ENCODE measurements around the gene CCDC174.

CCDC174 gene

GRCh38 chr3:14651440-14652251 is at the start of gene CCDC174:
CCDC174 (plus strand) TSS chr3:14651762; CDS start chr3:14651837, 75 bp downstream.
- H3K9me3 ChIP-seq, result no peaks in the 10 kb centered on the region
- peak; percentile 96 to 98 for DNase-seq
- peak within 1 kb of the TSS; percentile 85 to 94 for H3K27ac ChIP-seq
- H3K4me3 ChIP-seq, result peak within 1 kb of the TSS; percentile 64 to 85
- H3K27me3 ChIP-seq, result no peaks in the 10 kb centered on the region
- intact Hi-C loops (cut with DNase I; ENCODE audit: low total_unique reads), result loop anchor here (10.0 kb wide), 1 partner anchor 387 kb away; no protein-coding TSS in a partner anchor
- TF ChIP-seq, protein P1, sequence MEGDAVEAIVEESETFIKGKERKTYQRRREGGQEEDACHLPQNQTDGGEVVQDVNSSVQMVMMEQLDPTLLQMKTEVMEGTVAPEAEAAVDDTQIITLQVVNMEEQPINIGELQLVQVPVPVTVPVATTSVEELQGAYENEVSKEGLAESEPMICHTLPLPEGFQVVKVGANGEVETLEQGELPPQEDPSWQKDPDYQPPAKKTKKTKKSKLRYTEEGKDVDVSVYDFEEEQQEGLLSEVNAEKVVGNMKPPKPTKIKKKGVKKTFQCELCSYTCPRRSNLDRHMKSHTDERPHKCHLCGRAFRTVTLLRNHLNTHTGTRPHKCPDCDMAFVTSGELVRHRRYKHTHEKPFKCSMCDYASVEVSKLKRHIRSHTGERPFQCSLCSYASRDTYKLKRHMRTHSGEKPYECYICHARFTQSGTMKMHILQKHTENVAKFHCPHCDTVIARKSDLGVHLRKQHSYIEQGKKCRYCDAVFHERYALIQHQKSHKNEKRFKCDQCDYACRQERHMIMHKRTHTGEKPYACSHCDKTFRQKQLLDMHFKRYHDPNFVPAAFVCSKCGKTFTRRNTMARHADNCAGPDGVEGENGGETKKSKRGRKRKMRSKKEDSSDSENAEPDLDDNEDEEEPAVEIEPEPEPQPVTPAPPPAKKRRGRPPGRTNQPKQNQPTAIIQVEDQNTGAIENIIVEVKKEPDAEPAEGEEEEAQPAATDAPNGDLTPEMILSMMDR (IDR thresholded peaks at IDR 0.05), result no peak
- H3K4me1 ChIP-seq, result peaks cover 0 to 28% (median 19%) of the 10 kb centered on the region in 4 donors
- peaks cover 17 to 19% (median 18%) of the 10 kb centered on the region in 3 donors for H3K36me3 ChIP-seq

DNA sequence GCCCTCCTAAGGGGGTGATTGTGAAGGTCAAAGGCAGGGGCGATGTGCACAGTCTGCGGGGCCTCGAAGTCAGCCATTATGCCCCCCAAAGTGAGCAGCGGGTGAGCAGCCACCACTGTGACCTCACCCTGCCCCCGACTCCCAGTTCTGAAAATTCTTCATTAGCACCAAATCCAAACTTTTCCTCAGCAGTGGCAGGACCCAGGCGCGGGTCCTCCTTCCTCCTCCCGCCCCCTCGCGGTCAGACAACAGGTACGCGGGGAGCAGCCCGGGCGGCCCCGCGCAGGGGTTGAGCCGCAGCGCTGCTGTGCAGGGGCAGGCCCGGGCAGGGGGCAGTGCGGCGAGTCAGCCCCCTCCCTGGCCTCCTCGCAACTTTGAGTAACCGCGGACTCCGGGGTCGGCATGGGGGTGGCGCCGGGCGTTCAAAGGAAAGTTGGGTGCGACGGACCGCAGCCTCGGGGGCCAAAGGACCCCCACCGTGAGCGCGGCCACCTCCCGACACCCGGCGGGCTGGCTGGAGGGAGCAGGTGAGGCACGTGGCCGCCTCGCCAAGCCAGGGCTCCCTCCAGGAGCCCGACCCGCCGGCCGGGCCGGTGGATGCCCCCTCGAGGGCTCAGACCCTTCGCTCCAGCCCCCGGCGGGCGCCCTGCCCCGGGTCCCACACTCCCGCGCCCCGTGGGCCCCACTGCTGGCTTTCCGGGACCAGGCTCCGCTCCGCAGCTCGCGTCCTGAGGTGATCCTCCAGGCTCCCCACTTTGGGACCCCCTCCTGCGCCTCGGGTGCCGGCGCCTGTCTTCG is 49.4 kb upstream of the CCDC174 start:
- Histone ChIP-seq H3K4me1 (peaks cover 0 to 11% (median 8%) of the 10 kb centered on the region in 4 donors), H3K36me3 (no peaks in the 10 kb centered on the region), H3K27me3 (peaks cover 0 to 66% of the 10 kb centered on the region in 2 donors), H3K4me3 (peak overlapping the region in 1 of 2 donors; percentile 37), H3K9me3 (no peaks in the 10 kb centered on the region), H3K27ac (no peak overlapping the region)
- intact Hi-C loops (cut with DNase I; ENCODE audit: low total_unique reads), result no loop called here
- TF ChIP-seq, protein P1 (IDR thresholded peaks at IDR 0.05), result no peak
- peak in 1 of 2 donors; percentile 60 for DNase-seq

DNA sequence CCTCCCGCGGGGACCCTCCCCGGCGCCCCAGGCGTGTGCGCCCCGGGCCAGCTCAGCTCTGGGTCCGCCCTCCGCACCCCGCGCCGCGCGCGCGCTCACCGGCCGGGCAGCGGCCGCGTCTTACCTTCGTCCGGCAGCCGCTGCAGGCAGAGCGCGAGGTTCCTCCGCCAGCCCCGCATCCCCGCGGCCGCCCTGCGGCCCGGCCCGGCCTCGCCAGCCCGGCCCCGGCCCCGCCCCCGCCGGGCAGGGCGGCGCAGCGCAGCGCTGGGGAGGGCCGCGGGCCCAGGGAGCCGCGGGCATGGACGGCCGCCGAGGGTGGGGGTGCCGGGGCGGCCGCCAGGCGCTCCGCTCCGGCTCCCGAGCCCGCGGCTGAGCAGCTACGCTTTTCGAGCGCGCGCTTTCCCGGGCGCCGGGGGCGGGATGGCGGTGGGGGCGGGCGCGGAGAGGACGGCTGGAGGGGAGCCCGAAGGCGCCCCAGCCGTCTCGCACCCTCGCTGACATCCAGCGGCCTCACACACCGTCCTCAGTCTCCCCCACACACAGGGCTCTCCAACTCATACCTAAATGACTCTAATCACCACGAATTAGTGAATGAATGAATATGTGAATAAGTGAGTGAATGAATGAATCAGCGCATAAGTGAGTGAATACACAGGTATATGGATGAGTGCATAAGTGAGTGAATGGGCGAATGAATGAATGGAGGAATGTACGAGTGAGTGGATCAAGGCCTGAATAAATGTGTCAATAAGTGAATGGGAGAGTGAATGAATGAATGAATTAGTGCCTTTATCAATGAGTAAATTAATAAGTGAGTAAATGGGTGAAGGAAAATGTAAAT is 48.5 kb upstream of the CCDC174 start:
- H3K27ac ChIP-seq, result no peak overlapping the region
- intact Hi-C loops (cut with DNase I; ENCODE audit: low total_unique reads), result no loop called here
- peak overlapping the region in 1 of 2 donors; percentile 37 for H3K4me3 ChIP-seq
- H3K4me1 ChIP-seq, result peaks cover 0 to 11% (median 8%) of the 10 kb centered on the region in 4 donors
- no peaks in the 10 kb centered on the region for H3K36me3 ChIP-seq
- no peaks in the 10 kb centered on the region for H3K9me3 ChIP-seq
- TF ChIP-seq, protein P1 (IDR thresholded peaks at IDR 0.05), result no peak
- peaks cover 0 to 60% of the 10 kb centered on the region in 2 donors for H3K27me3 ChIP-seq
- peak in 1 of 2 donors; percentile 17 for DNase-seq

GRCh38 chr3:14605067-14605466 is 46.5 kb upstream of the CCDC174 start:
- peaks cover 0 to 53% of the 10 kb centered on the region in 2 donors for H3K27me3 ChIP-seq

More at GRCh38 chr3:14605067-14605466, 46.5 kb upstream of the CCDC174 start:
- Histone ChIP-seq H3K4me3 (no peak overlapping the region), H3K4me1 (peaks cover 0 to 11% (median 8%) of the 10 kb centered on the region in 4 donors), H3K36me3 (no peaks in the 10 kb centered on the region), H3K9me3 (no peaks in the 10 kb centered on the region), H3K27ac (no peak overlapping the region)
- TF ChIP-seq, protein P1 (IDR thresholded peaks at IDR 0.05), result no peak
- peak in 1 of 2 donors; percentile 32 for DNase-seq
- intact Hi-C loops (cut with DNase I; ENCODE audit: low total_unique reads), result no loop called here

Measured in tibial artery (tissue), 4 donors.